GM23338 (cell line): ENCODE results near the gene RNF41. TPM values are rescaled to one million over a fixed set of nuclear protein-coding genes. Genes with fewer than 3 reads are reported as not detected.
"Not testable (repeated sequence)": the region's sequence is repeated elsewhere in the genome, so short reads cannot be mapped to it uniquely, and the experiment has no call there.

Experiments
- ATAC-seq: fragments of 200-7000 bp; cut with Tn5 transposase; 3 replicates; pipeline ENCODE4 v1.9.1; 2020
- DNase-seq: peaks from one replicate; pipeline ENCODE4 v3.0.0-alpha.2; 2015; ENCODE audit warnings: low spot score
- H2AFZ ChIP-seq: fragments of 200-600 bp; sonication (generic); 2 replicates; pipeline ENCODE4 v1.8.0; 2016; ENCODE audit warnings: antibody characterized with exemption, mild to moderate bottlenecking, moderate library complexity
- H3F3A ChIP-seq: fragments of 200-600 bp; sonication (generic); replicated peaks from 2 replicates; pipeline ENCODE4 v1.8.0; 2017; ENCODE audit warnings: antibody characterized with exemption, mixed run types, low read depth
- H3K27ac ChIP-seq: fragments of 200-600 bp; sonication (generic); 2 replicates; pipeline ENCODE4 v1.6.1; 2016; ENCODE audit warnings: low read depth
- H3K27me3 ChIP-seq: fragments of 200-600 bp; sonication (generic); 2 replicates; pipeline ENCODE4 v1.8.0; 2016; ENCODE audit warnings: mild to moderate bottlenecking, mixed run types, moderate library complexity; ENCODE audit not compliant: insufficient read depth
- H3K36me3 ChIP-seq: fragments of 200-600 bp; sonication (generic); 2 replicates; pipeline ENCODE4 v1.8.0; 2016; ENCODE audit warnings: mild to moderate bottlenecking; ENCODE audit not compliant: insufficient read depth
- H3K4me1 ChIP-seq: fragments of 200-600 bp; sonication (generic); 2 replicates; pipeline ENCODE4 v1.8.0; 2016; ENCODE audit warnings: mild to moderate bottlenecking, moderate library complexity; ENCODE audit not compliant: insufficient read depth
- H3K4me2 ChIP-seq: fragments of 200-600 bp; sonication (generic); 2 replicates; pipeline ENCODE4 v1.7.1; 2017; ENCODE audit warnings: mixed run types
- H3K4me3 ChIP-seq: fragments of 200-600 bp; sonication (generic); 2 replicates; pipeline ENCODE4 v1.6.1; 2016; ENCODE audit warnings: mixed run types
- H3K79me2 ChIP-seq: fragments of 200-600 bp; sonication (generic); replicated peaks from 2 replicates; pipeline ENCODE4 v1.8.0; 2017; ENCODE audit warnings: mild to moderate bottlenecking; ENCODE audit not compliant: insufficient read depth
- H3K9me2 ChIP-seq: fragments of 200-600 bp; sonication (generic); 2 replicates; pipeline ENCODE4 v1.8.0; 2017; ENCODE audit not compliant: insufficient read depth
- H4K20me1 ChIP-seq: fragments of 200-600 bp; sonication (generic); replicated peaks from 2 replicates; pipeline ENCODE4 v1.8.0; 2017; ENCODE audit warnings: mild to moderate bottlenecking; ENCODE audit not compliant: insufficient read depth
- H3K27ac Mint-ChIP-seq: 2 replicates; pipeline ENCODE4 v1.8.0; 2020; ENCODE audit warnings: inconsistent platforms, mild to moderate bottlenecking, moderate library complexity, mixed read lengths
- H3K27me3 Mint-ChIP-seq: 3 replicates; pipeline ENCODE4 v1.8.0; 2022; ENCODE audit warnings: low read depth, mild to moderate bottlenecking, moderate library complexity, mixed read lengths, inconsistent platforms; ENCODE audit not compliant: insufficient read depth, poor library complexity
- H3K36me3 Mint-ChIP-seq: 3 replicates; pipeline ENCODE4 v1.8.0; 2021; ENCODE audit warnings: low read depth, mild to moderate bottlenecking, inconsistent platforms, moderate library complexity, mixed read lengths
- H3K4me1 Mint-ChIP-seq: 3 replicates; pipeline ENCODE4 v1.8.0; 2020; ENCODE audit warnings: mild to moderate bottlenecking, inconsistent platforms, mixed read lengths
- H3K4me3 Mint-ChIP-seq: 3 replicates; pipeline ENCODE4 v1.8.0; 2021; ENCODE audit warnings: moderate library complexity, mild to moderate bottlenecking, inconsistent platforms, mixed read lengths
- H3K9me3 Mint-ChIP-seq: 3 replicates; pipeline ENCODE4 v1.8.0; 2020; ENCODE audit warnings: moderate library complexity, mild to moderate bottlenecking, inconsistent platforms, mixed read lengths
- CREB1 ChIP-seq: fragments of 250-450 bp; sonication (Bioruptor Pico); IDR thresholded peaks from 2 replicates; pipeline ENCODE4 v1.5.0; 2020; ENCODE audit warnings: low read depth, mild to moderate bottlenecking, moderate library complexity
- CTCF ChIP-seq, 2 experiments: fragments of 200-600 bp in 1 of 2; sonication (generic) in 1 of 2; conservative IDR thresholded peaks; 2 replicates each; pipeline versions ENCODE4 v1.5.1 to v1.6.1; 2016 to 2017; ENCODE audit warnings: antibody characterized with exemption in 2 of 2, low read depth in 2 of 2, mild to moderate bottlenecking in 2 of 2, moderate library complexity in 1 of 2
- ETS1 ChIP-seq: IDR thresholded peaks from 2 replicates; pipeline ENCODE4 v1.6.1; 2016; ENCODE audit warnings: antibody characterized with exemption
- EZH2 ChIP-seq: fragments of 200-600 bp; sonication (generic); IDR thresholded peaks from one replicate; pipeline ENCODE4 v1.8.0; 2017; ENCODE audit warnings: antibody characterized with exemption, mild to moderate bottlenecking, low read depth; ENCODE audit not compliant: unreplicated experiment
- EZH2phosphoT487 ChIP-seq: fragments of 200-600 bp; sonication (generic); IDR thresholded peaks from one replicate; pipeline ENCODE4 v1.8.1; 2018; ENCODE audit warnings: antibody characterized with exemption; ENCODE audit not compliant: unreplicated experiment
- JUNB ChIP-seq: IDR thresholded peaks from one replicate; pipeline ENCODE4 v1.6.1; 2016; ENCODE audit warnings: antibody characterized with exemption; ENCODE audit not compliant: unreplicated experiment
- POLR2AphosphoS5 ChIP-seq: IDR thresholded peaks from 2 replicates; pipeline ENCODE4 v1.6.1; 2016; ENCODE audit warnings: antibody characterized with exemption, low read depth
- STAT1 ChIP-seq: IDR thresholded peaks from one replicate; pipeline ENCODE4 v1.6.1; 2016; ENCODE audit warnings: antibody characterized with exemption; ENCODE audit not compliant: unreplicated experiment
- ZNF114 ChIP-seq: fragments of 250-450 bp; sonication (Bioruptor Pico); IDR thresholded peaks from 2 replicates; pipeline ENCODE4 v1.5.0; 2020; ENCODE audit warnings: mild to moderate bottlenecking, moderate library complexity
- ZNF331 ChIP-seq: fragments of 250-450 bp; sonication (Bioruptor Pico); IDR thresholded peaks from 2 replicates; pipeline ENCODE4 v1.5.0; 2020; ENCODE audit warnings: low read depth, mild to moderate bottlenecking, moderate library complexity
- ZNF462 ChIP-seq: fragments of 250-450 bp; sonication (Bioruptor Pico); IDR thresholded peaks from 2 replicates; pipeline ENCODE4 v1.5.0; 2020; ENCODE audit warnings: mild to moderate bottlenecking, moderate library complexity
- polyA plus RNA-seq: library from polyadenylated mRNA; unstranded; fragments of >200 nt; fragmentation: Nextera tagmentation; extraction: Ambion mirVana; gene quantifications from 2 replicates; pipeline ENCODE4 v1.2.1, GENCODE V29; 2016
- total RNA-seq: library from RNA; depleted of rRNA; stranded (reverse); fragments of >200 nt; shearing (Covaris generic); gene quantifications from 2 replicates; pipeline ENCODE4 v1.2.3, GENCODE V29; 2014

RNF41 gene
- total and polyA plus RNA-seq, 2 experiments from 2014 or later = 15.3 to 77.1 TPM

GRCh38 chr12:56266693-56267442, 45.1 kb upstream of the RNF41 start, which contains the start of gene COQ10A (continued):
- no peak for TF ChIP-seq ZNF462 (CRISPR knock-in tag)
- peak; percentile 91 for TF ChIP-seq POLR2AphosphoS5
- TF ChIP-seq ZNF114 (CRISPR knock-in tag) = no peak
- no peak for TF ChIP-seq STAT1
- no peak for TF ChIP-seq ZNF331 (CRISPR knock-in tag)
- TF ChIP-seq CTCF (conservative IDR thresholded peaks at IDR 0.05; ENCODE audit: low read depth in 2 of 2) = peak; percentile 46 to 58
- TF ChIP-seq EZH2 = no peak
- peak; percentile 93 for TF ChIP-seq ETS1
- TF ChIP-seq EZH2phosphoT487 = no peak
- TF ChIP-seq CREB1 (CRISPR knock-in tag) = peak; percentile 73
- TF ChIP-seq JUNB = no peak

GRCh38 chr12:56266068-56266692, 44.5 kb upstream of the RNF41 start:
- not testable (repeated sequence) for H3K79me2 ChIP-seq, ATAC-seq, H3K9me2 ChIP-seq, H3K27me3 ChIP-seq, DNase-seq, H3K36me3 ChIP-seq, H3K9me3 Mint-ChIP-seq, H3K4me1 ChIP-seq, H4K20me1 ChIP-seq
- Mint-ChIP-seq H3K27ac (peak overlapping the region; percentile 95), H3K36me3 (peaks cover 23% of the 10 kb centered on the region), H3K27me3 (peaks cover 27% of the 10 kb centered on the region), H3K4me3 (peak overlapping the region; percentile 90), H3K4me1 (peaks cover 10% of the 10 kb centered on the region)
- Histone ChIP-seq H3K27ac (peak overlapping the region; percentile 96; the same call in 1 of the 2 replicates), H3K4me3 (peak overlapping the region; percentile 80), H3F3A (peaks cover 25% of the 10 kb centered on the region), H3K4me2 (peak overlapping the region; percentile 95), H2AFZ (peak overlapping the region; percentile 99)
